C4-2B (cell line): ENCODE results near the gene TECPR1.

ENCODE experiments used
- H3K27ac ChIP-seq: fragments of 450-650 bp; 2 replicates; pipeline ENCODE4 v1.5.1; 2017
- CTCF ChIP-seq: fragments of 450-650 bp; conservative IDR thresholded peaks from 2 replicates; pipeline ENCODE4 v1.5.1; 2017; ENCODE audit warnings: mild to moderate bottlenecking
- ZFX ChIP-seq: fragments of 450-650 bp; IDR thresholded peaks from 2 replicates; pipeline ENCODE4 v1.6.1; 2017

Gene TECPR1

GRCh38 chr7:98282703-98283102 is 30.7 kb upstream of the TECPR1 start:
- H3K27ac ChIP-seq, result peak overlapping the region; percentile 96

GRCh38 chr7:98281757-98282606 is 29.9 kb upstream of the TECPR1 start:
- TF ChIP-seq CTCF (no peak), ZFX (peak; percentile 87; the same call in 1 of the 2 replicates)
- H3K27ac ChIP-seq, result peak overlapping the region; percentile 96

More at GRCh38 chr7:98282703-98283102, 30.7 kb upstream of the TECPR1 start:
- no peak for TF ChIP-seq CTCF
- no peak for TF ChIP-seq ZFX

GRCh38 chr7:98280791-98281756 is 29.0 kb upstream of the TECPR1 start, which contains the start of gene BRI3:
Gene BRI3, plus strand, starts transcription at chr7:98281686. Its CDS starts 110 bp downstream, at chr7:98281796.
- H3K27ac ChIP-seq, result peak within 1 kb of the TSS; percentile 96
- TF ChIP-seq ZFX (no peak), CTCF (no peak)

GRCh38 chr7:98280296-98280695 is 28.3 kb upstream of the TECPR1 start:
- H3K27ac ChIP-seq, result peak overlapping the region; percentile 96
- TF ChIP-seq CTCF, result no peak

GRCh38 chr7:98278936-98279335 is 26.9 kb upstream of the TECPR1 start:
- no peak for TF ChIP-seq ZFX
- TF ChIP-seq CTCF, result no peak
- H3K27ac ChIP-seq, result peak overlapping the region; percentile 91

GRCh38 chr7:98278408-98278807 is 26.4 kb upstream of the TECPR1 start:
- TF ChIP-seq CTCF (no peak), ZFX (no peak)
- peak overlapping the region; percentile 91 for H3K27ac ChIP-seq
